Measurements from ENCODE around the gene PDCD1LG2. TPM values are rescaled to one million over a fixed set of nuclear protein-coding genes. Genes with fewer than 3 reads are reported as not detected.

Gene PDCD1LG2
- total RNA-seq, 2 experiments from 2014 or later = 0.11 to 0.17 TPM

- DNase-seq (no peak), ATAC-seq (ENCODE audit: poor library complexity) (no peak)
- H3K27me3 Mint-ChIP-seq = no peaks in the 10 kb centered on the region
- no peaks in the 10 kb centered on the region for H3K27me3 ChIP-seq (ENCODE audit: control insufficient read depth in 1 of 2, insufficient read depth in 2 of 2, low read length in 2 of 2)
- no peak overlapping the region for H3K4me3 Mint-ChIP-seq
- H3K4me1 Mint-ChIP-seq (ENCODE audit: low read depth) = peaks cover 53% of the 10 kb centered on the region
- no peaks in the 10 kb centered on the region for H3K36me3 ChIP-seq (ENCODE audit: insufficient read depth, low read length)
- POLR2A ChIA-PET = interaction anchor here (1.8 kb wide), 1 partner anchor 14 kb away, joined by 3 read pairs; no protein-coding TSS in a partner anchor
- no peaks in the 10 kb centered on the region for H3K36me3 Mint-ChIP-seq (ENCODE audit: low read depth)
- no peaks in the 10 kb centered on the region for H3K4me1 ChIP-seq (ENCODE audit: insufficient read depth, low read length)
- no peaks in the 10 kb centered on the region for H3K9me3 Mint-ChIP-seq
- H3K9me3 ChIP-seq (ENCODE audit: control insufficient read depth in 1 of 2, insufficient read depth in 1 of 2, low read length in 2 of 2) = no peaks in the 10 kb centered on the region
- H3K4me3 ChIP-seq (ENCODE audit: low read length) = no peak overlapping the region
- TF ChIP-seq CTCF (IDR thresholded peaks at IDR 0.05) = no peak
- H3K27ac ChIP-seq (ENCODE audit: low read depth in 1 of 2, low read length in 2 of 2) = no peak overlapping the region
- CTCF ChIA-PET = no interaction called here
- intact Hi-C loops (cut with DNase I, micrococcal nuclease) = no loop called here
- H3K27ac Mint-ChIP-seq = no peak overlapping the region
Observed at GRCh38 chr9:5614985-5615384, 104.7 kb downstream of the PDCD1LG2 start.

GRCh38 chr9:5617749-5618148 is 107.4 kb downstream of the PDCD1LG2 start:
- H3K27me3 ChIP-seq (ENCODE audit: control insufficient read depth in 1 of 2, insufficient read depth in 2 of 2, low read length in 2 of 2) = no peaks in the 10 kb centered on the region
- ChIA-PET POLR2A (no interaction called here), CTCF (no interaction called here)
- no peak overlapping the region for H3K4me3 Mint-ChIP-seq
- DNase-seq = peak in 2 of 14 experiments; percentile 25 to 26
- H3K27me3 Mint-ChIP-seq = no peaks in the 10 kb centered on the region
- no peaks in the 10 kb centered on the region for H3K4me1 ChIP-seq (ENCODE audit: insufficient read depth, low read length)
- no peak overlapping the region for H3K27ac ChIP-seq (ENCODE audit: low read depth in 1 of 2, low read length in 2 of 2)
- no peak for TF ChIP-seq CTCF (IDR thresholded peaks at IDR 0.05)
- peaks cover 11% of the 10 kb centered on the region for H3K36me3 Mint-ChIP-seq (ENCODE audit: low read depth)
- H3K27ac Mint-ChIP-seq = peak overlapping the region; percentile 0
- intact Hi-C loops (cut with DNase I, micrococcal nuclease) = no loop called here
- no peaks in the 10 kb centered on the region for H3K9me3 Mint-ChIP-seq
- no peaks in the 10 kb centered on the region for H3K36me3 ChIP-seq (ENCODE audit: insufficient read depth, low read length)
- peaks cover 55% of the 10 kb centered on the region for H3K4me1 Mint-ChIP-seq (ENCODE audit: low read depth)
- H3K9me3 ChIP-seq (ENCODE audit: control insufficient read depth in 1 of 2, insufficient read depth in 1 of 2, low read length in 2 of 2) = no peaks in the 10 kb centered on the region
- ATAC-seq (ENCODE audit: poor library complexity) = no peak
- no peak overlapping the region for H3K4me3 ChIP-seq (ENCODE audit: low read length)

GRCh38 chr9:5620494-5620893 is 110.2 kb downstream of the PDCD1LG2 start:
- intact Hi-C loops (cut with DNase I, micrococcal nuclease) = loop anchor here (10.0 kb wide), 4 partner anchors 936 to 1134 kb away; partner anchors contain the start of genes CDC37L1 (in 1 of the 2) and KDM4C (in 1 of the 2)
- Histone ChIP-seq H3K27me3 (ENCODE audit: control insufficient read depth in 1 of 2, insufficient read depth in 2 of 2, low read length in 2 of 2) (no peaks in the 10 kb centered on the region), H3K4me1 (ENCODE audit: insufficient read depth, low read length) (peaks cover 15% of the 10 kb centered on the region), H3K9me3 (ENCODE audit: control insufficient read depth in 1 of 2, insufficient read depth in 1 of 2, low read length in 2 of 2) (no peaks in the 10 kb centered on the region), H3K27ac (ENCODE audit: low read depth in 1 of 2, low read length in 2 of 2) (no peak overlapping the region), H3K36me3 (ENCODE audit: insufficient read depth, low read length) (no peaks in the 10 kb centered on the region), H3K4me3 (ENCODE audit: low read length) (no peak overlapping the region)
- ATAC-seq (ENCODE audit: poor library complexity) (no peak), DNase-seq (no peak)
- TF ChIP-seq CTCF (IDR thresholded peaks at IDR 0.05) = no peak
- Mint-ChIP-seq H3K27me3 (no peaks in the 10 kb centered on the region), H3K27ac (peak overlapping the region; percentile 58), H3K4me3 (no peak overlapping the region), H3K4me1 (ENCODE audit: low read depth) (peaks cover 67% of the 10 kb centered on the region), H3K36me3 (ENCODE audit: low read depth) (peaks cover 11% of the 10 kb centered on the region), H3K9me3 (no peaks in the 10 kb centered on the region)
- ChIA-PET CTCF (interaction anchor here (1.2 kb wide), 1 partner anchor 213 kb away, joined by 3 read pairs; the partner anchor contains the start of gene ERMP1), POLR2A (interaction anchor here (0.7 to 1.6 kb wide), 2 partner anchors 24 to 170 kb away, joined by 3 read pairs; partner anchors contain the start of gene CD274)

Other genes starting within 250 kb of the PDCD1LG2 start
- gene RLN2, start 205.8 kb upstream of the PDCD1LG2 start, total RNA-seq = under 1 TPM; 0.47 to 0.88 TPM
- gene RLN1, start 170.7 kb upstream of the PDCD1LG2 start, total RNA-seq = under 1 TPM; 0.36 to 0.84 TPM
- gene PLGRKT, start 72.6 kb upstream of the PDCD1LG2 start, total RNA-seq = 10 to 100 TPM; 13.8 to 15.6 TPM
- 1 to 10 TPM; 5.3 to 6.3 TPM for gene CD274, start 60.0 kb upstream of the PDCD1LG2 start, total RNA-seq
- gene RIC1, start 118.6 kb downstream of the PDCD1LG2 start, total RNA-seq = 10 to 100 TPM; 24.7 to 26.3 TPM